ENCODE measurements around the gene SPRR4. TPM values are rescaled to one million over a fixed set of nuclear protein-coding genes. Genes with fewer than 3 reads are reported as not detected.

SPRR4 gene
- polyA plus RNA-seq, 1 of the 3 experiments (the other 2 are of a cell fraction): not detected

GRCh38 chr1:152928671-152929070 is 41.8 kb upstream of the SPRR4 start (continued):
- no peak for TF ChIP-seq REST (IDR thresholded peaks at IDR 0.05; ENCODE audit: low read depth, low read length)
- TF ChIP-seq TEAD4 (IDR thresholded peaks at IDR 0.05; ENCODE audit: borderline replicate concordance, insufficient read depth): no peak
- no peak for TF ChIP-seq CHD2 (IDR thresholded peaks at IDR 0.05; ENCODE audit: low read length, partially characterized antibody)
- no peak for TF ChIP-seq GABPA (IDR thresholded peaks at IDR 0.05; ENCODE audit: low read depth)

DNA sequence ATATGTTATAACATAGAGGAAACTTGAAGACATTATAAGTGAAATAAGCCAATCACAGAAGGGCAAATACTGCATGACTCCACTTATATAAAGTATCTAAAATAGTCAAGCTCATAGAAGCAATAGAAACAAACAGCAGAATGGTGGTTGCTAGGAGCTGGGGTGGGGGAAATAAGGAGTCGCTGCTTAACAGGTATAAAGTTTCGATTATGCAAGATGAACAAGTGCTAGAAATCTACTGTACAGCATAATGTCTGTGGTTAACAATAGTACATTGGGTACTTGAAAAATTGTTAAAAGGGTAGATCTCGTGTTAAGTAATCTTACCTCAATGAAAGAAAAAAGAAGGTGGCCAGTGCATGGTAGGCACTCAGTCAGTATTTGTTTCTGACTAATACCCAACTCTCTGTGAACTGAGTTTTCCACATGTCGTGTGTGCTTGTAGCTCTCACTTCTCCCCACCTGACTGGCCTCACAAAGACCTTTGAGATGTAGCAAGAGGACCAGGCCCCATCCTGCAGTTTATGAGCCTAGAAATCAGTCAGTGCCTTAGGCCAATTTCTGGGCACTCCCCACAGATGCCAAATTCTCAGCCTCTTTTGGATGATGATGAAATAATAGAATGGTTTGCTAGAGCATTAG is 38.2 kb upstream of the SPRR4 start:
- Histone ChIP-seq H3K9me2 (no peaks in the 10 kb centered on the region), H3F3A (replicated peaks; ENCODE audit: insufficient read depth) (no peaks in the 10 kb centered on the region), H3K9ac (no peak overlapping the region), H3K27me3 (ENCODE audit: insufficient read depth) (peaks cover 11% of the 10 kb centered on the region; the same call in 1 of the 2 replicates), H3K27ac (ENCODE audit: low read depth in 2 of 2, low read length in 1 of 2) (no peak overlapping the region), H4K20me1 (ENCODE audit: insufficient read depth) (no peaks in the 10 kb centered on the region), H3K36me3 (replicated peaks in 1 of 2; ENCODE audit: control insufficient read depth in 1 of 2, insufficient read depth in 2 of 2, low read length in 1 of 2) (no peaks in the 10 kb centered on the region), H3K9me3 (no peaks in the 10 kb centered on the region), H3K4me2 (no peak overlapping the region), H3K4me1 (ENCODE audit: control insufficient read depth in 1 of 2, insufficient read depth in 2 of 2, low read depth in 1 of 2, low read length in 1 of 2) (no peaks in the 10 kb centered on the region), H3K79me2 (ENCODE audit: insufficient read depth) (no peaks in the 10 kb centered on the region), H2AFZ (ENCODE audit: low read depth) (no peak overlapping the region), H3K4me3 (ENCODE audit: low read depth in 2 of 2, low read length in 1 of 2) (no peak overlapping the region)
- TF ChIP-seq, protein P1, sequence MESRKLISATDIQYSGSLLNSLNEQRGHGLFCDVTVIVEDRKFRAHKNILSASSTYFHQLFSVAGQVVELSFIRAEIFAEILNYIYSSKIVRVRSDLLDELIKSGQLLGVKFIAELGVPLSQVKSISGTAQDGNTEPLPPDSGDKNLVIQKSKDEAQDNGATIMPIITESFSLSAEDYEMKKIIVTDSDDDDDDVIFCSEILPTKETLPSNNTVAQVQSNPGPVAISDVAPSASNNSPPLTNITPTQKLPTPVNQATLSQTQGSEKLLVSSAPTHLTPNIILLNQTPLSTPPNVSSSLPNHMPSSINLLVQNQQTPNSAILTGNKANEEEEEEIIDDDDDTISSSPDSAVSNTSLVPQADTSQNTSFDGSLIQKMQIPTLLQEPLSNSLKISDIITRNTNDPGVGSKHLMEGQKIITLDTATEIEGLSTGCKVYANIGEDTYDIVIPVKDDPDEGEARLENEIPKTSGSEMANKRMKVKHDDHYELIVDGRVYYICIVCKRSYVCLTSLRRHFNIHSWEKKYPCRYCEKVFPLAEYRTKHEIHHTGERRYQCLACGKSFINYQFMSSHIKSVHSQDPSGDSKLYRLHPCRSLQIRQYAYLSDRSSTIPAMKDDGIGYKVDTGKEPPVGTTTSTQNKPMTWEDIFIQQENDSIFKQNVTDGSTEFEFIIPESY (IDR thresholded peaks at IDR 0.05; ENCODE audit: borderline replicate concordance, low read depth): no peak
- TF ChIP-seq, protein P2, sequence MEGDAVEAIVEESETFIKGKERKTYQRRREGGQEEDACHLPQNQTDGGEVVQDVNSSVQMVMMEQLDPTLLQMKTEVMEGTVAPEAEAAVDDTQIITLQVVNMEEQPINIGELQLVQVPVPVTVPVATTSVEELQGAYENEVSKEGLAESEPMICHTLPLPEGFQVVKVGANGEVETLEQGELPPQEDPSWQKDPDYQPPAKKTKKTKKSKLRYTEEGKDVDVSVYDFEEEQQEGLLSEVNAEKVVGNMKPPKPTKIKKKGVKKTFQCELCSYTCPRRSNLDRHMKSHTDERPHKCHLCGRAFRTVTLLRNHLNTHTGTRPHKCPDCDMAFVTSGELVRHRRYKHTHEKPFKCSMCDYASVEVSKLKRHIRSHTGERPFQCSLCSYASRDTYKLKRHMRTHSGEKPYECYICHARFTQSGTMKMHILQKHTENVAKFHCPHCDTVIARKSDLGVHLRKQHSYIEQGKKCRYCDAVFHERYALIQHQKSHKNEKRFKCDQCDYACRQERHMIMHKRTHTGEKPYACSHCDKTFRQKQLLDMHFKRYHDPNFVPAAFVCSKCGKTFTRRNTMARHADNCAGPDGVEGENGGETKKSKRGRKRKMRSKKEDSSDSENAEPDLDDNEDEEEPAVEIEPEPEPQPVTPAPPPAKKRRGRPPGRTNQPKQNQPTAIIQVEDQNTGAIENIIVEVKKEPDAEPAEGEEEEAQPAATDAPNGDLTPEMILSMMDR (IDR thresholded peaks at IDR 0.05): no peak
- no peak for TF ChIP-seq TCF12 (IDR thresholded peaks at IDR 0.05)
- no peak for TF ChIP-seq FOXM1 (IDR thresholded peaks at IDR 0.05; ENCODE audit: low read depth)
- no peak for TF ChIP-seq TEAD4 (IDR thresholded peaks at IDR 0.05; ENCODE audit: borderline replicate concordance, insufficient read depth)
- no peak for TF ChIP-seq POLR2AphosphoS5 (IDR thresholded peaks at IDR 0.05; ENCODE audit: low read depth, low read length)
- no peak for TF ChIP-seq MXI1 (IDR thresholded peaks at IDR 0.05; ENCODE audit: low read depth, low read length)
- TF ChIP-seq SIN3A (IDR thresholded peaks at IDR 0.05; ENCODE audit: borderline replicate concordance, low read depth, low read length): no peak
- TF ChIP-seq GATA2 (CRISPR knock-in tag; IDR thresholded peaks at IDR 0.05): no peak
- no peak for TF ChIP-seq RFX5 (IDR thresholded peaks at IDR 0.05; ENCODE audit: low read length)
- TF ChIP-seq FOSL2 (IDR thresholded peaks at IDR 0.05; ENCODE audit: borderline replicate concordance, low read depth): no peak
- no peak for TF ChIP-seq GABPA (IDR thresholded peaks at IDR 0.05; ENCODE audit: low read depth)
- TF ChIP-seq NFIC (IDR thresholded peaks at IDR 0.05; ENCODE audit: borderline replicate concordance): no peak
- TF ChIP-seq CHD2 (IDR thresholded peaks at IDR 0.05; ENCODE audit: low read length, partially characterized antibody): no peak
- TF ChIP-seq FOXJ3 (CRISPR knock-in tag; IDR thresholded peaks at IDR 0.05): no peak
- TF ChIP-seq NRF1 (IDR thresholded peaks at IDR 0.05; ENCODE audit: low read depth, low read length): no peak
- no peak for TF ChIP-seq YY1 (IDR thresholded peaks at IDR 0.05; ENCODE audit: low read depth)
- TF ChIP-seq MEF2A (IDR thresholded peaks at IDR 0.05; ENCODE audit: borderline replicate concordance, low read depth): no peak
- POLR2A ChIA-PET: no interaction called here
- CTCF ChIA-PET: no interaction called here
- DNase-seq: no peak
- WGBS (ENCODE audit: low lambda C conversion rate): 0% methylated on average over 4 of the region's 4 CpGs

Data from SK-N-SH (cell line).